HEK293T (cell line): ENCODE results near the gene CPAMD8.

Source experiments
- BHLHE40 ChIP-seq: fragments of 450-650 bp; IDR thresholded peaks from 2 replicates; pipeline ENCODE4 v1.6.1; 2016; ENCODE audit warnings: mild to moderate bottlenecking, moderate library complexity, borderline replicate concordance
- ELF4 ChIP-seq: fragments of 450-650 bp; IDR thresholded peaks from 2 replicates; pipeline ENCODE4 v1.6.1; 2017; ENCODE audit warnings: antibody characterized with exemption
- FOXA1 ChIP-seq: fragments of 450-650 bp; IDR thresholded peaks from 2 replicates; pipeline ENCODE4 v1.6.1; 2016; ENCODE audit warnings: mild to moderate bottlenecking
- FOXK2 ChIP-seq: fragments of 450-650 bp; IDR thresholded peaks from 2 replicates; pipeline ENCODE4 v1.6.1; 2016; ENCODE audit warnings: mild to moderate bottlenecking
- FOXM1 ChIP-seq: fragments of 450-650 bp; IDR thresholded peaks from 2 replicates; pipeline ENCODE4 v1.6.1; 2017; ENCODE audit warnings: mild to moderate bottlenecking, borderline replicate concordance
- SUZ12 ChIP-seq: fragments of 450-650 bp; IDR thresholded peaks from 2 replicates; pipeline ENCODE4 v1.6.1; 2016; ENCODE audit warnings: mild to moderate bottlenecking
- TARDBP ChIP-seq: fragments of 450-650 bp; IDR thresholded peaks from 2 replicates; pipeline ENCODE4 v1.6.1; 2016
- ZNF384 ChIP-seq: fragments of 450-650 bp; IDR thresholded peaks from 2 replicates; pipeline ENCODE4 v1.6.1; 2016

DNA sequence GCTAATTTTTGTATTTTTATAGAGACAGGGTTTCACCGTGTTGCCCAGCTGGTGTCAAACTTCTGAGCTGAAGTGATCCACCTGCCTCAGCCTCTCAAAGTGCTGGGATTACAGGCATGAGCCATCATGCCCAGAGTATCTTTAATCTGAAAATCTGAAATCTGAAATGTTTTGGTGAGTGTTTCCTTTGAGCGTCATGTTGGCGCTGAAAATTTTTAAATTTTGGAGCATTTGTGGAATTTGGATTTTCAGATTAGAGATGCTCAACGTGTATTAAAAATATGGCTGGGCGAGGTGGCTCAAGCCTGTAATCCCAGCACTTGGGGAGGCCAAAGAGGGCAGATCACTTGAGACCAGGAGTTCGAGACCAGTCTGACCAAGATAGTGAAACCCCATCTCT lies 5.1 kb upstream of the CPAMD8 start:
- TF ChIP-seq FOXM1: no peak
- no peak for TF ChIP-seq SUZ12
- no peak for TF ChIP-seq TARDBP
- TF ChIP-seq FOXK2: no peak
- no peak for TF ChIP-seq ZNF384
- no peak for TF ChIP-seq BHLHE40
- TF ChIP-seq ELF4: no peak
- TF ChIP-seq FOXA1: no peak
